ENCODE data around the gene RPS17. TPM values are rescaled to one million over a fixed set of nuclear protein-coding genes. Genes with fewer than 3 reads are reported as not detected.

RPS17 gene
- total and polyA plus RNA-seq, 2 donors from 2014 or later = 1,125 to 2,465 TPM

GRCh38 chr15:82567661-82568060, 27.4 kb upstream of the RPS17 start:
- intact Hi-C loops (cut with DNase I) = no loop called here
- H3K27me3 ChIP-seq (ENCODE audit: control insufficient read depth, insufficient read depth, low read length) = no peaks in the 10 kb centered on the region
- FAIRE-seq = no peak
- H3K9ac ChIP-seq (ENCODE audit: low read length in 3 of 3) = no peak overlapping the region
- H3K4me3 ChIP-seq (ENCODE audit: low read length in 3 of 3) = no peak overlapping the region
- no peaks in the 10 kb centered on the region for H3K36me3 ChIP-seq (ENCODE audit: control insufficient read depth in 2 of 3, insufficient read depth in 3 of 3, low read length in 3 of 3)
- H3K4me1 ChIP-seq (ENCODE audit: control insufficient read depth in 2 of 3, insufficient read depth in 2 of 3, low read depth in 1 of 3, low read length in 3 of 3) = peaks cover 0 to 4% (median 0%) of the 10 kb centered on the region in 3 donors
- DNase-seq = no peak
- H3K27ac ChIP-seq (ENCODE audit: low read depth in 2 of 2, low read length in 2 of 2) = no peak overlapping the region
- no peaks in the 10 kb centered on the region for H3K9me3 ChIP-seq (ENCODE audit: control insufficient read depth in 2 of 3, insufficient read depth in 1 of 3, low read length in 3 of 3)
- no peak for TF ChIP-seq CTCF (IDR thresholded peaks at IDR 0.05; ENCODE audit: borderline replicate concordance, extremely low read depth, insufficient read depth)

GRCh38 chr15:82566690-82567089, 26.4 kb upstream of the RPS17 start:
- intact Hi-C loops (cut with DNase I) = no loop called here
- no peak for FAIRE-seq
- no peak overlapping the region for H3K9ac ChIP-seq (ENCODE audit: low read length in 3 of 3)

GRCh38 chr15:82558502-82558901, 18.2 kb upstream of the RPS17 start:
- H3K27ac ChIP-seq (ENCODE audit: low read depth in 2 of 2, low read length in 2 of 2) = no peak overlapping the region
- intact Hi-C loops (cut with DNase I) = no loop called here
- DNase-seq (no peak), FAIRE-seq (no peak)
- H3K27me3 ChIP-seq (ENCODE audit: control insufficient read depth, insufficient read depth, low read length) = no peaks in the 10 kb centered on the region
- H3K4me3 ChIP-seq (ENCODE audit: low read length in 3 of 3) = no peak overlapping the region
- no peak overlapping the region for H3K9ac ChIP-seq (ENCODE audit: low read length in 3 of 3)
- TF ChIP-seq CTCF (IDR thresholded peaks at IDR 0.05; ENCODE audit: borderline replicate concordance, extremely low read depth, insufficient read depth) = no peak
- no peaks in the 10 kb centered on the region for H3K9me3 ChIP-seq (ENCODE audit: control insufficient read depth in 2 of 3, insufficient read depth in 1 of 3, low read length in 3 of 3)
- no peaks in the 10 kb centered on the region for H3K4me1 ChIP-seq (ENCODE audit: control insufficient read depth in 2 of 3, insufficient read depth in 2 of 3, low read depth in 1 of 3, low read length in 3 of 3)
- no peaks in the 10 kb centered on the region for H3K36me3 ChIP-seq (ENCODE audit: control insufficient read depth in 2 of 3, insufficient read depth in 3 of 3, low read length in 3 of 3)

More at GRCh38 chr15:82566690-82567089, 26.4 kb upstream of the RPS17 start:
- H3K27me3 ChIP-seq (ENCODE audit: control insufficient read depth, insufficient read depth, low read length) = no peaks in the 10 kb centered on the region
- H3K4me3 ChIP-seq (ENCODE audit: low read length in 3 of 3) = no peak overlapping the region
- DNase-seq = no peak
- no peaks in the 10 kb centered on the region for H3K9me3 ChIP-seq (ENCODE audit: control insufficient read depth in 2 of 3, insufficient read depth in 1 of 3, low read length in 3 of 3)
- H3K36me3 ChIP-seq (ENCODE audit: control insufficient read depth in 2 of 3, insufficient read depth in 3 of 3, low read length in 3 of 3) = no peaks in the 10 kb centered on the region
- TF ChIP-seq CTCF (IDR thresholded peaks at IDR 0.05; ENCODE audit: borderline replicate concordance, extremely low read depth, insufficient read depth) = no peak
- no peak overlapping the region for H3K27ac ChIP-seq (ENCODE audit: low read depth in 2 of 2, low read length in 2 of 2)
- H3K4me1 ChIP-seq (ENCODE audit: control insufficient read depth in 2 of 3, insufficient read depth in 2 of 3, low read depth in 1 of 3, low read length in 3 of 3) = peaks cover 0 to 2% (median 0%) of the 10 kb centered on the region in 3 donors

Measured in kidney (tissue), 14 donors.